SK-N-SH (cell line): ENCODE results near the gene OR2K2. TPM values are rescaled to one million over a fixed set of nuclear protein-coding genes. Genes with fewer than 3 reads are reported as not detected.

Experiments used
- CTCF ChIA-PET: fragments of 300-600, 350-600 bp; formaldehyde crosslinking; extraction: SDS; loops from one replicate; lab custom pipeline; 2021; lab: Yijun Ruan, JAX
- POLR2A ChIA-PET: fragments of 350-600 bp; sonication (Branson Sonifier 250); formaldehyde crosslinking; extraction: SDS; loops from one replicate; lab custom pipeline; 2020; ENCODE audit warnings: antibody characterized with exemption, inconsistent platforms; lab: Yijun Ruan, JAX
- DNase-seq: peaks from one replicate; pipeline ENCODE4 v3.0.0; 2012
- H2AFZ ChIP-seq: fragments of 200-600 bp; sonication (generic); 2 replicates; pipeline ENCODE4 v1.8.1; 2016; ENCODE audit warnings: antibody characterized with exemption, mild to moderate bottlenecking, low read depth
- H3F3A ChIP-seq: fragments of 200-600 bp; sonication (generic); replicated peaks from 2 replicates; pipeline ENCODE3; 2016; ENCODE audit warnings: antibody characterized with exemption, mild to moderate bottlenecking; ENCODE audit not compliant: insufficient read depth
- H3K27ac ChIP-seq, 2 experiments: fragments of 200-500 bp in 1 of 2; fragments of 200-600 bp in 1 of 2; sonication (Bioruptor generic) in 1 of 2; sonication (generic), shearing (Covaris generic) in 1 of 2; 2 replicates each; pipeline versions ENCODE4 v1.5.1 to v1.6.1; 2014 to 2016; ENCODE audit warnings: low read depth in 2 of 2, inconsistent platforms in 1 of 2, low read length in 1 of 2, mild to moderate bottlenecking in 1 of 2, mixed read lengths in 1 of 2
- H3K27me3 ChIP-seq: fragments of 200-600 bp; sonication (generic), shearing (Covaris generic); 2 replicates; pipeline ENCODE4 v1.6.1; 2016; ENCODE audit warnings: mixed run types; ENCODE audit not compliant: insufficient read depth
- H3K36me3 ChIP-seq, 2 experiments: fragments of 200-500 bp in 1 of 2; fragments of 200-600 bp in 1 of 2; sonication (Bioruptor generic) in 1 of 2; sonication (generic) in 1 of 2; replicated peaks in 1 of 2; 2 replicates each; pipeline versions ENCODE3 to v1.5.1; 2014 to 2016; ENCODE audit warnings: low read length in 1 of 2, mild to moderate bottlenecking in 1 of 2; ENCODE audit not compliant: insufficient read depth in 2 of 2, control insufficient read depth in 1 of 2
- H3K4me1 ChIP-seq, 2 experiments: fragments of 200-500 bp in 1 of 2; fragments of 200-600 bp in 1 of 2; sonication (Bioruptor generic) in 1 of 2; sonication (generic), shearing (Covaris generic) in 1 of 2; 2 replicates each; pipeline versions ENCODE4 v1.5.1 to v1.6.1; 2014 to 2016; ENCODE audit warnings: low read depth in 1 of 2, low read length in 1 of 2, mixed run types in 1 of 2; ENCODE audit not compliant: insufficient read depth in 2 of 2, control insufficient read depth in 1 of 2
- H3K4me2 ChIP-seq: fragments of 200-600 bp; sonication (generic), shearing (Covaris generic); 2 replicates; pipeline ENCODE4 v1.6.1; 2017; ENCODE audit warnings: mixed run types
- H3K4me3 ChIP-seq, 2 experiments: fragments of 200-500 bp in 1 of 2; fragments of 200-600 bp in 1 of 2; sonication (Bioruptor generic) in 1 of 2; sonication (generic), shearing (Covaris generic) in 1 of 2; 2 replicates each; pipeline versions ENCODE4 v1.5.1 to v1.8.1; 2014 to 2016; ENCODE audit warnings: low read depth in 2 of 2, inconsistent platforms in 1 of 2, low read length in 1 of 2, mild to moderate bottlenecking in 1 of 2, mixed read lengths in 1 of 2, moderate library complexity in 1 of 2
- H3K79me2 ChIP-seq: fragments of 200-600 bp; sonication (generic); 2 replicates; pipeline ENCODE4 v1.8.1; 2017; ENCODE audit warnings: mild to moderate bottlenecking; ENCODE audit not compliant: insufficient read depth
- H3K9ac ChIP-seq: fragments of 200-600 bp; sonication (generic); 2 replicates; pipeline ENCODE4 v1.6.1; 2017; ENCODE audit warnings: mixed run types
- H3K9me2 ChIP-seq: fragments of 200-600 bp; sonication (generic); 2 replicates; pipeline ENCODE4 v1.6.1; 2017; ENCODE audit warnings: mixed run types
- H3K9me3 ChIP-seq: fragments of 200-600 bp; sonication (generic); 2 replicates; pipeline ENCODE4 v1.6.1; 2017; ENCODE audit warnings: mixed run types, mild to moderate bottlenecking, moderate library complexity
- H4K20me1 ChIP-seq: fragments of 200-600 bp; sonication (generic); 2 replicates; pipeline ENCODE4 v1.6.1; 2017; ENCODE audit warnings: mild to moderate bottlenecking, mixed run types; ENCODE audit not compliant: insufficient read depth
- CTCF ChIP-seq: fragments of 200-600 bp; sonication (generic); IDR thresholded peaks from 2 replicates; pipeline ENCODE4 v1.6.1; 2017; ENCODE audit warnings: antibody characterized with exemption, mild to moderate bottlenecking, moderate library complexity
- EZH2phosphoT487 ChIP-seq: fragments of 200-600 bp; sonication (generic); IDR thresholded peaks from 2 replicates; pipeline ENCODE4 v1.6.1; 2017; ENCODE audit warnings: low read depth, mixed run types, mild to moderate bottlenecking, antibody characterized with exemption, moderate library complexity, borderline replicate concordance
- FOXJ3 ChIP-seq: sonication (generic); formaldehyde crosslinking; IDR thresholded peaks from 2 replicates; pipeline ENCODE4 v1.5.1; 2020; ENCODE audit warnings: mild to moderate bottlenecking, missing genetic modification reagents
- FOXM1 ChIP-seq: IDR thresholded peaks from 2 replicates; pipeline ENCODE4 v1.4.0; 2012; ENCODE audit warnings: low read depth, mild to moderate bottlenecking
- GATA2 ChIP-seq: sonication (generic); formaldehyde crosslinking; IDR thresholded peaks from 2 replicates; pipeline ENCODE4 v1.5.0; 2020; ENCODE audit warnings: mild to moderate bottlenecking, missing genetic modification reagents
- IRF3 ChIP-seq: fragments of 150-350 bp; IDR thresholded peaks from 2 replicates; pipeline ENCODE4 v1.6.1; 2016; ENCODE audit warnings: mild to moderate bottlenecking, low read depth, low read length
- JUND ChIP-seq: IDR thresholded peaks from 2 replicates; pipeline ENCODE4 v1.4.0; 2012
- MAX ChIP-seq: IDR thresholded peaks from 2 replicates; pipeline ENCODE4 v1.4.0; 2012; ENCODE audit warnings: low read depth
- MEF2A ChIP-seq: IDR thresholded peaks from 2 replicates; pipeline ENCODE4 v1.4.0; 2012; ENCODE audit warnings: low read depth, borderline replicate concordance
- MXI1 ChIP-seq: IDR thresholded peaks from 2 replicates; pipeline ENCODE4 v1.6.1; 2012; ENCODE audit warnings: mild to moderate bottlenecking, low read depth, low read length, improper control_type of control experiment
- NRF1 ChIP-seq: IDR thresholded peaks from 2 replicates; pipeline ENCODE4 v1.6.1; 2012; ENCODE audit warnings: low read depth, mild to moderate bottlenecking, low read length
- RAD21 ChIP-seq: IDR thresholded peaks from 2 replicates; pipeline ENCODE4 v1.6.1; 2012; ENCODE audit warnings: mild to moderate bottlenecking, low read length
- RCOR1 ChIP-seq: fragments of 150-350 bp; IDR thresholded peaks from 2 replicates; pipeline ENCODE4 v1.6.1; 2017; ENCODE audit warnings: antibody characterized with exemption, low read length
- RXRA ChIP-seq: IDR thresholded peaks from 2 replicates; pipeline ENCODE4 v1.4.0; 2012; ENCODE audit warnings: low read depth, mild to moderate bottlenecking, borderline replicate concordance
- SMC3 ChIP-seq: IDR thresholded peaks from 2 replicates; pipeline ENCODE4 v1.6.1; 2012; ENCODE audit warnings: low read depth, low read length, improper control_type of control experiment
- TAF1 ChIP-seq: IDR thresholded peaks from 2 replicates; pipeline ENCODE4 v1.6.1; 2012; ENCODE audit warnings: low read depth, mild to moderate bottlenecking, low read length, moderate library complexity, borderline replicate concordance
- TCF12 ChIP-seq: IDR thresholded peaks from 2 replicates; pipeline ENCODE4 v1.4.0; 2012
- TEAD4 ChIP-seq: IDR thresholded peaks from 2 replicates; pipeline ENCODE4 v1.4.0; 2012; ENCODE audit warnings: mild to moderate bottlenecking, borderline replicate concordance; ENCODE audit not compliant: insufficient read depth
- USF1 ChIP-seq: IDR thresholded peaks from 2 replicates; pipeline ENCODE4 v1.4.0; 2012; ENCODE audit warnings: low read depth, borderline replicate concordance
- YY1 ChIP-seq: IDR thresholded peaks from 2 replicates; pipeline ENCODE4 v1.4.0; 2012; ENCODE audit warnings: low read depth, mild to moderate bottlenecking
- ZBTB33 ChIP-seq: IDR thresholded peaks from 2 replicates; pipeline ENCODE4 v1.4.0; 2012; ENCODE audit warnings: low read depth, borderline replicate concordance
- WGBS: methylation state at CpG from one replicate; pipeline ENCODE4 v1.1.6; 2017; ENCODE audit warnings: low lambda C conversion rate; 5-methylcytosine and 5-hydroxymethylcytosine counted together
- polyA plus RNA-seq, 3 experiments: library from polyadenylated mRNA; depleted of rRNA; stranded (reverse); fragments of >200 nt; gene quantifications; 2 replicates each; pipeline ENCODE4 v1.2.3, GENCODE V29; 2012

Gene OR2K2
- polyA plus RNA-seq, 1 of the 3 experiments (the other 2 are of a cell fraction): not detected

GRCh38 chr9:111375062-111375461 lies 45.0 kb upstream of the OR2K2 start:
- H3K4me2 ChIP-seq: no peak overlapping the region
- no peak for DNase-seq
- no peaks in the 10 kb centered on the region for H3K4me1 ChIP-seq
- no peaks in the 10 kb centered on the region for H3K27me3 ChIP-seq
- H4K20me1 ChIP-seq: no peaks in the 10 kb centered on the region
- no peaks in the 10 kb centered on the region for H3K9me2 ChIP-seq
- H3K4me3 ChIP-seq: no peak overlapping the region
- no peaks in the 10 kb centered on the region for H3K9me3 ChIP-seq
- 88% methylated on average over 2 of the region's 2 CpGs for WGBS
- POLR2A ChIA-PET: no interaction called here
- TF ChIP-seq NRF1 (no peak), MXI1 (no peak), GATA2 (CRISPR knock-in tag) (no peak), CTCF (no peak), FOXJ3 (CRISPR knock-in tag) (no peak), USF1 (no peak), RXRA (no peak)
- H3K27ac ChIP-seq: no peak overlapping the region
- no peaks in the 10 kb centered on the region for H3K79me2 ChIP-seq
- no peak overlapping the region for H3K9ac ChIP-seq
- CTCF ChIA-PET: interaction anchor here (1.1 kb wide), 1 partner anchor 8 kb away, joined by 4 read pairs; no protein-coding TSS in a partner anchor
- H3K36me3 ChIP-seq: peaks cover 57 to 82% of the 10 kb centered on the region in 2 experiments
- no peaks in the 10 kb centered on the region for H3F3A ChIP-seq
- H2AFZ ChIP-seq: no peak overlapping the region

GRCh38 chr9:111372297-111372696 lies 42.3 kb upstream of the OR2K2 start:
- Histone ChIP-seq H3K4me2 (no peak overlapping the region), H3K9ac (no peak overlapping the region), H3K79me2 (no peaks in the 10 kb centered on the region), H3K27ac (no peak overlapping the region), H4K20me1 (no peaks in the 10 kb centered on the region), H3K4me1 (no peaks in the 10 kb centered on the region), H3F3A (no peaks in the 10 kb centered on the region), H3K36me3 (peaks cover 71 to 85% of the 10 kb centered on the region in 2 experiments), H3K9me2 (no peaks in the 10 kb centered on the region), H3K9me3 (no peaks in the 10 kb centered on the region), H3K27me3 (no peaks in the 10 kb centered on the region), H3K4me3 (no peak overlapping the region), H2AFZ (no peak overlapping the region)
- DNase-seq: no peak
- POLR2A ChIA-PET: no interaction called here
- no peak for TF ChIP-seq USF1
- TF ChIP-seq RAD21: no peak
- no peak for TF ChIP-seq TAF1
- no peak for TF ChIP-seq MEF2A
- TF ChIP-seq MXI1: no peak
- no peak for TF ChIP-seq FOXJ3 (CRISPR knock-in tag)
- TF ChIP-seq NRF1: no peak
- TF ChIP-seq ZBTB33: no peak
- no peak for TF ChIP-seq RCOR1
- TF ChIP-seq TEAD4: no peak
- no peak for TF ChIP-seq FOXM1
- TF ChIP-seq GATA2 (CRISPR knock-in tag): no peak
- no peak for TF ChIP-seq YY1
- TF ChIP-seq IRF3: no peak
- no peak for TF ChIP-seq JUND
- no peak for TF ChIP-seq MAX
- no peak for TF ChIP-seq EZH2phosphoT487
- TF ChIP-seq SMC3: no peak
- TF ChIP-seq TCF12: no peak
- TF ChIP-seq, all 33 proteins: peak for 0
- CTCF ChIA-PET: no interaction called here
- WGBS: 97% methylated on average over 6 of the region's 6 CpGs
